PFSK-1 (cell line): Measurements from ENCODE around the gene KIF7.

Experiments
- FOXP2 ChIP-seq: optimal IDR thresholded peaks from 2 replicates; pipeline ENCODE3; 2011; ENCODE audit warnings: borderline replicate concordance, control low read depth, inconsistent platforms; ENCODE audit not compliant: insufficient read depth; ENCODE audit errors: extremely low read length, extremely low read depth
- POLR2AphosphoS5 ChIP-seq: IDR thresholded peaks from 2 replicates; pipeline ENCODE4 v1.6.1; 2012; ENCODE audit warnings: low read depth, mild to moderate bottlenecking, control low read depth, low read length, moderate library complexity
- SIN3A ChIP-seq: IDR thresholded peaks from 2 replicates; pipeline ENCODE4 v1.6.1; 2012; ENCODE audit warnings: mild to moderate bottlenecking, low read length, moderate library complexity, borderline replicate concordance; ENCODE audit not compliant: insufficient read depth
- TAF1 ChIP-seq: IDR thresholded peaks from 2 replicates; pipeline ENCODE4 v1.6.1; 2012; ENCODE audit warnings: low read length, control low read depth, borderline replicate concordance; ENCODE audit not compliant: insufficient read depth
- TF ChIP-seq, protein P1 (sequence below), 2 experiments: IDR thresholded peaks; 2 replicates each; pipeline versions ENCODE4 v1.6.1 to v1.8.0; 2011 to 2012; ENCODE audit warnings: low read depth in 2 of 2, low read length in 2 of 2, control low read depth in 1 of 2, inconsistent platforms in 1 of 2, mild to moderate bottlenecking in 1 of 2, moderate library complexity in 1 of 2; ENCODE audit not compliant: insufficient read depth in 1 of 2

DNA sequence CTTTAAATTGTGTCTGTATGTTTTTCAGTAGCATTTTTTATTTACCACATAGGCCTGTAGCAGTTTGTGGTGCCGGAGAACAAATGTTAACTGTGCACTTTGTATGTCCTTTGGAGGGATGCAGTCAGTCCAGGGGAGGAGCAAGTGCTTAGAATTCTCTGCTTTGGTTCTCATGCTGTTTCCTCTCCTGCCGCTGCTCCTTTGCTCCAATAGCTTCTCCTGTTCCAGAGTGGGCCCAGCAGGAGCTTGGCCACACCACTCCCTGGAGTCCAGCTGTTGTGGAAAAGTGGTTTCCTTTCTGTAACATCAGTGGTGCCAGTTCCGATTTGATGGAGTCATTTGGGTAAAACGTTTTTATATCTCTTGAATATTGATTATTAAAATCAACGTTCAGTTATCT lies 63.4 kb downstream of the KIF7 start:
- TF ChIP-seq, protein P1, sequence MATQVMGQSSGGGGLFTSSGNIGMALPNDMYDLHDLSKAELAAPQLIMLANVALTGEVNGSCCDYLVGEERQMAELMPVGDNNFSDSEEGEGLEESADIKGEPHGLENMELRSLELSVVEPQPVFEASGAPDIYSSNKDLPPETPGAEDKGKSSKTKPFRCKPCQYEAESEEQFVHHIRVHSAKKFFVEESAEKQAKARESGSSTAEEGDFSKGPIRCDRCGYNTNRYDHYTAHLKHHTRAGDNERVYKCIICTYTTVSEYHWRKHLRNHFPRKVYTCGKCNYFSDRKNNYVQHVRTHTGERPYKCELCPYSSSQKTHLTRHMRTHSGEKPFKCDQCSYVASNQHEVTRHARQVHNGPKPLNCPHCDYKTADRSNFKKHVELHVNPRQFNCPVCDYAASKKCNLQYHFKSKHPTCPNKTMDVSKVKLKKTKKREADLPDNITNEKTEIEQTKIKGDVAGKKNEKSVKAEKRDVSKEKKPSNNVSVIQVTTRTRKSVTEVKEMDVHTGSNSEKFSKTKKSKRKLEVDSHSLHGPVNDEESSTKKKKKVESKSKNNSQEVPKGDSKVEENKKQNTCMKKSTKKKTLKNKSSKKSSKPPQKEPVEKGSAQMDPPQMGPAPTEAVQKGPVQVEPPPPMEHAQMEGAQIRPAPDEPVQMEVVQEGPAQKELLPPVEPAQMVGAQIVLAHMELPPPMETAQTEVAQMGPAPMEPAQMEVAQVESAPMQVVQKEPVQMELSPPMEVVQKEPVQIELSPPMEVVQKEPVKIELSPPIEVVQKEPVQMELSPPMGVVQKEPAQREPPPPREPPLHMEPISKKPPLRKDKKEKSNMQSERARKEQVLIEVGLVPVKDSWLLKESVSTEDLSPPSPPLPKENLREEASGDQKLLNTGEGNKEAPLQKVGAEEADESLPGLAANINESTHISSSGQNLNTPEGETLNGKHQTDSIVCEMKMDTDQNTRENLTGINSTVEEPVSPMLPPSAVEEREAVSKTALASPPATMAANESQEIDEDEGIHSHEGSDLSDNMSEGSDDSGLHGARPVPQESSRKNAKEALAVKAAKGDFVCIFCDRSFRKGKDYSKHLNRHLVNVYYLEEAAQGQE (IDR thresholded peaks at IDR 0.05; ENCODE audit: insufficient read depth in 1 of 2, low read depth in 2 of 2, low read length in 2 of 2), result no peak
- no peak for TF ChIP-seq SIN3A
- TF ChIP-seq POLR2AphosphoS5, result no peak
- no peak for TF ChIP-seq TAF1
- no peak for TF ChIP-seq FOXP2
